GM23338 (cell line): Measurements from ENCODE around the gene ANKRD13C.

Experiments
- POLR2AphosphoS5 ChIP-seq: IDR thresholded peaks from 2 replicates; pipeline ENCODE4 v1.6.1; 2016; ENCODE audit warnings: antibody characterized with exemption, low read depth
- TF ChIP-seq, protein P1 (sequence below), 2 experiments: fragments of 200-600 bp in 1 of 2; sonication (generic) in 1 of 2; conservative IDR thresholded peaks; 2 replicates each; pipeline versions ENCODE4 v1.5.1 to v1.6.1; 2016 to 2017; ENCODE audit warnings: antibody characterized with exemption in 2 of 2, low read depth in 2 of 2, mild to moderate bottlenecking in 2 of 2, moderate library complexity in 1 of 2
- TF ChIP-seq, protein P2 (sequence below): IDR thresholded peaks from 2 replicates; pipeline ENCODE4 v1.6.1; 2016; ENCODE audit warnings: antibody characterized with exemption

- TF ChIP-seq, protein P1, sequence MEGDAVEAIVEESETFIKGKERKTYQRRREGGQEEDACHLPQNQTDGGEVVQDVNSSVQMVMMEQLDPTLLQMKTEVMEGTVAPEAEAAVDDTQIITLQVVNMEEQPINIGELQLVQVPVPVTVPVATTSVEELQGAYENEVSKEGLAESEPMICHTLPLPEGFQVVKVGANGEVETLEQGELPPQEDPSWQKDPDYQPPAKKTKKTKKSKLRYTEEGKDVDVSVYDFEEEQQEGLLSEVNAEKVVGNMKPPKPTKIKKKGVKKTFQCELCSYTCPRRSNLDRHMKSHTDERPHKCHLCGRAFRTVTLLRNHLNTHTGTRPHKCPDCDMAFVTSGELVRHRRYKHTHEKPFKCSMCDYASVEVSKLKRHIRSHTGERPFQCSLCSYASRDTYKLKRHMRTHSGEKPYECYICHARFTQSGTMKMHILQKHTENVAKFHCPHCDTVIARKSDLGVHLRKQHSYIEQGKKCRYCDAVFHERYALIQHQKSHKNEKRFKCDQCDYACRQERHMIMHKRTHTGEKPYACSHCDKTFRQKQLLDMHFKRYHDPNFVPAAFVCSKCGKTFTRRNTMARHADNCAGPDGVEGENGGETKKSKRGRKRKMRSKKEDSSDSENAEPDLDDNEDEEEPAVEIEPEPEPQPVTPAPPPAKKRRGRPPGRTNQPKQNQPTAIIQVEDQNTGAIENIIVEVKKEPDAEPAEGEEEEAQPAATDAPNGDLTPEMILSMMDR (conservative IDR thresholded peaks at IDR 0.05; ENCODE audit: low read depth in 2 of 2): no peak
- no peak for TF ChIP-seq POLR2AphosphoS5
- TF ChIP-seq, protein P2, sequence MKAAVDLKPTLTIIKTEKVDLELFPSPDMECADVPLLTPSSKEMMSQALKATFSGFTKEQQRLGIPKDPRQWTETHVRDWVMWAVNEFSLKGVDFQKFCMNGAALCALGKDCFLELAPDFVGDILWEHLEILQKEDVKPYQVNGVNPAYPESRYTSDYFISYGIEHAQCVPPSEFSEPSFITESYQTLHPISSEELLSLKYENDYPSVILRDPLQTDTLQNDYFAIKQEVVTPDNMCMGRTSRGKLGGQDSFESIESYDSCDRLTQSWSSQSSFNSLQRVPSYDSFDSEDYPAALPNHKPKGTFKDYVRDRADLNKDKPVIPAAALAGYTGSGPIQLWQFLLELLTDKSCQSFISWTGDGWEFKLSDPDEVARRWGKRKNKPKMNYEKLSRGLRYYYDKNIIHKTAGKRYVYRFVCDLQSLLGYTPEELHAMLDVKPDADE: no peak
These were observed 37.4 kb downstream of the ANKRD13C start for GRCh38 chr1:70317087-70317486.
